ENCODE measurements around the gene SFT2D1.

Gene SFT2D1

DNA sequence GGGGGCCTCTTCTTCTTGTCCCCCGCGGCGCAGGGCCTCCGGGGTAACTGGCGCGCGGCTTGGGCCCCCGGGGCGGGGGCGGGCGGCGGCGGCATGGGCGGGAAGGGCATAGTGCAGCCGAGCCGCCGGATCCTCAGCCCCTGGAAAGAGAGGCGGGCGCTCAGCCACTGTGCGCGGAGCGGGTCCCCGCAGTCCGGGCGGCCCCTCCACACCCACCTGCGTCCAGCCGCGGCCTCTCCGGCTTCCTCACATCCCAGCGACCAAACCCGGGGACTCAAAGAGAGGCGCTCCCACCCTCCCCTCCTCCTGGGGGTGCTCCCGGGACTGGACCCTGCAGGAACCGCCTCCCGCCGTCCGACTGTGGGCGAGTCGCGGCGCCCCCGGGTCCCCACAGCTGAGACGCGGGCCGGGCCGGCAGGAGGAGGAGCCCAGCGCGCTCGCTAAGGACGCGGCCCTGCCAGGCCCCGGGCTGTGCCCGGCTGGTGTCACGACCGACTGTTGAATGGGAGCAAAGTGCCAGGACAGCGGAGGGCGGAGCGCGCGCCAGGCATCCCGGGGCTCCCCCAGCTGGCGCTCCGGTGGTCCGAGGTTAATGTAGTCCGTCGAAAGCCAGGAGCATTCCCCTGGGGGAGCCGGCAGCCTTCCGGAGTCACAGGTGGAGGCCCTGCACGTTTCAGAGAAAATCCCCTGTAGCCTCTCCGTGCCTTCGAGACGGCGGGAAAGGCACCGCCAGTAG, 34.1 kb downstream of the SFT2D1 start, which contains the start of gene PRR18:
Gene PRR18, minus strand, starts transcription at position 360 of the 736 bp plus-strand sequence. Its CDS starts 250 bp downstream, at position 110.
- ChIA-PET POLR2A (no interaction called here), CTCF (no interaction called here)
- peak within 1 kb of the TSS; percentile 25 for H3K4me3 ChIP-seq (ENCODE audit: low read depth, low read length)

DNA sequence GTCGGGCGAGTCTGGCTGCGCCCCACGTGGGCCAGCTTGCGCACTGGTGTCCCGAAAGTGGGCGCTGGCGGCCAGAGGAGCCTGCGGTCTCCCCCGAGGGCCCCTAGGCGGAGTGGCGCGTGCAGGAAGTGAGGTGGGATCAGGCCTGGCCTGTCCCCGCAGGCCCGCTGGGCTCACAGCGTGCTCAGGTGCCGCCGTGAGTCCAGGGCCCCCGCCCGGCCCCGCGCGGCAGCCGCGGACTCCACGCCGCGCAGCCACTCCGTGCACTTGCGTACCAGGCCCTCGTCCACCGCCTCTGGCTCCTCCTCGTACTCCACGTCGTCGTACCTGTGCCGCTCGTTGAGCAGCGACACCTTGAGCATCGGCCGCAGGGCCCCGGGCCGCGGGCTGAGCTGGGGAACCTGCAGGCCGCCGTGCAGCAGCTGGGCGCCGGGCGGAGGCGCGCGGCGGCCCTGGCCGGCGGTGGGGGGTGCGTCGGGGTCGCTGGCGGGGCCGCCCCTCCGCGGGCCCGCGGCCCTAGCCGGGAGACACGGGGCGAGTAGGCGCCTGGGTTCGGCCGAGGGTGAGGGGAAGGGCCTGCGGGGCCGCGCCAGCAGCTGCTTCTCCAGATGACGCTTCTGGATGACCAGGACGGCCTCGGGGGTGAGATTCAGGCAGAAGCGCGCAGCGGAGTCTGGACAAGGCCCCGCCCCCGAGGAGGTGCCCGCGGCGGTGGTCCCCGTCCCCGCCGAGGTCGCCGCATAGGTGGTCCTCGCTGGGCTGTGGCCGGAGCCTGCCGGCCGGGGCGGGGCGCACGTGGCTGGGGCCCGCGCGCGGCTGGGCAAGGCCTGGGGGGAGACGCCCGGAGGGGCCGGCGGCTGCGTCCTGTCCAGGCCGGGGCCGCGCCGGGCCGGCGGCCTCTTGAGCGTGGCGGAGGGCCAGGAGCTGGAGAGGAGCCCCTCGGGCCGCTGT, 35.0 kb downstream of the SFT2D1 start:
- peak overlapping the region; percentile 25 for H3K4me3 ChIP-seq (ENCODE audit: low read depth, low read length)
- CTCF ChIA-PET, result no interaction called here
- TF ChIP-seq, protein P1, sequence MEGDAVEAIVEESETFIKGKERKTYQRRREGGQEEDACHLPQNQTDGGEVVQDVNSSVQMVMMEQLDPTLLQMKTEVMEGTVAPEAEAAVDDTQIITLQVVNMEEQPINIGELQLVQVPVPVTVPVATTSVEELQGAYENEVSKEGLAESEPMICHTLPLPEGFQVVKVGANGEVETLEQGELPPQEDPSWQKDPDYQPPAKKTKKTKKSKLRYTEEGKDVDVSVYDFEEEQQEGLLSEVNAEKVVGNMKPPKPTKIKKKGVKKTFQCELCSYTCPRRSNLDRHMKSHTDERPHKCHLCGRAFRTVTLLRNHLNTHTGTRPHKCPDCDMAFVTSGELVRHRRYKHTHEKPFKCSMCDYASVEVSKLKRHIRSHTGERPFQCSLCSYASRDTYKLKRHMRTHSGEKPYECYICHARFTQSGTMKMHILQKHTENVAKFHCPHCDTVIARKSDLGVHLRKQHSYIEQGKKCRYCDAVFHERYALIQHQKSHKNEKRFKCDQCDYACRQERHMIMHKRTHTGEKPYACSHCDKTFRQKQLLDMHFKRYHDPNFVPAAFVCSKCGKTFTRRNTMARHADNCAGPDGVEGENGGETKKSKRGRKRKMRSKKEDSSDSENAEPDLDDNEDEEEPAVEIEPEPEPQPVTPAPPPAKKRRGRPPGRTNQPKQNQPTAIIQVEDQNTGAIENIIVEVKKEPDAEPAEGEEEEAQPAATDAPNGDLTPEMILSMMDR (IDR thresholded peaks at IDR 0.05; ENCODE audit: insufficient read depth, low read length, missing control alignments), result no peak
- POLR2A ChIA-PET, result no interaction called here
- no peak for DNase-seq (ENCODE audit: low read depth, low spot score)

More for the DNA sequence above, 34.1 kb downstream of the SFT2D1 start, which contains the start of gene PRR18:
- TF ChIP-seq, protein P1 (IDR thresholded peaks at IDR 0.05; ENCODE audit: insufficient read depth, low read length, missing control alignments), result no peak
- no peak for DNase-seq (ENCODE audit: low read depth, low spot score)

DNA sequence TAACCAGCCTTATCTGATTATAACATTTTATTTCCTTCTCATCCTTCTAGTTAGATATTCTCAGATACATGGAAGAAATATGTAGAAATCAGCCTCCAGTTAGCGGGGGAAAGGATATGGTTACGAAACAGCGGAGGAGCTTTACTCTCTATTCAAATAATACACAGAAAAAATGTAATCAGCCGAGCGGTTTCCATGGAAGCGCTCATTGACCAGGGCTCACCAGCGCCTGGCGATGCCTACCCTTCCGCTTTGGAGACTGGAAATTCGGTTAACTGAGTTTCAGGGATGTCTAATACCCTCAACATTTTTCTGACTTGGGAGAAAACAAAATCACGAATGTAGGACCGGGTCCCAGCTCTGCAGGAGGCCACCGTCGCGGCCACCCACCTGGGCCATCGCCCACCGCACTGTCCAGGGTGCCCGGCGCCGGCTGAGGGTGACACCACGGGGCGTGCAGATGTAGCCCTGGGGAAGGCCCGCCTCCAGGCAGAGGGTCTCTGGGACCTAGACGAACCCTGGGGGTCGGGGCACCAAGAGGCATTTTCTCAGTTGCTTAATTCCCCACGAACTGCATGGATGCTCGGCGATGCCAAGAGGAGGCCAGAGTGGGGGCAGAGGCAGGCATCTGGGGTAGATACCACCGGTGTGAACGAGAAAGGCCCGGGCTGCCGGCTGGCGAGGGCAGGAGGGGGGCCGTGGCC, 35.8 kb downstream of the SFT2D1 start:
- TF ChIP-seq, protein P1 (IDR thresholded peaks at IDR 0.05; ENCODE audit: insufficient read depth, low read length, missing control alignments), result no peak
- CTCF ChIA-PET, result interaction anchor here (1.0 kb wide), 1 partner anchor 95 kb away, joined by 3 read pairs; no protein-coding TSS in a partner anchor
- no peak for DNase-seq (ENCODE audit: low read depth, low spot score)
- POLR2A ChIA-PET, result no interaction called here
- H3K4me3 ChIP-seq (ENCODE audit: low read depth, low read length), result no peak overlapping the region

DNA sequence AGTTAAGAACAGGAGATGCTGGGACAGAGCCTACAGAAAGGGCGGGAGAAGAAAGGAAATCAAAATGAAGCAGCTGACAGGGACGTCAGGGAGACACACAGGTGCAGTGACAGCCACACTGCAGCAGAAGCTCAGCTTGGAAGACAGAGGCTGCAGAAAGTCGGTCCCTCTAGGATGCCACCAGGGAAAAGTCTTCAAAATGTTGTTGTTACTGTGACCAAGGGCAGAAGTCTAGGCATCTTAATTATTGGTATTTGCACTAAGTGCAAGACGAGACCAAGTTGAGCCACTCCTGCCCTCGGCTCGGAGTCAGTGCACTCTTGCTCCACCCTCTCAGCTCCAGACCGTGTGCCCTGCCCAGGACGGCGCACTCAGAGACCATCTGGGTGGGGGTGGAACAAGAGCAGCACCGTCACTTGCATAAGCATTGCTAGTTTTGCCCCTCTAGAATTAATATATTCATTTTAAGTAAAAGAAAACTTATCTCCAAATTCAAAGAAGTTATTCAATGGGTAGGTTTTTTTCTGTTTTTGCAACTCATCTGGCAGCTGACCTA, 36.7 kb downstream of the SFT2D1 start:
- TF ChIP-seq, protein P1 (IDR thresholded peaks at IDR 0.05; ENCODE audit: insufficient read depth, low read length, missing control alignments), result no peak
- DNase-seq (ENCODE audit: low read depth, low spot score), result no peak
- no peak overlapping the region for H3K4me3 ChIP-seq (ENCODE audit: low read depth, low read length)
- POLR2A ChIA-PET, result no interaction called here
- CTCF ChIA-PET, result interaction anchor here (1.0 kb wide), 1 partner anchor 96 kb away, joined by 3 read pairs; no protein-coding TSS in a partner anchor

DNA sequence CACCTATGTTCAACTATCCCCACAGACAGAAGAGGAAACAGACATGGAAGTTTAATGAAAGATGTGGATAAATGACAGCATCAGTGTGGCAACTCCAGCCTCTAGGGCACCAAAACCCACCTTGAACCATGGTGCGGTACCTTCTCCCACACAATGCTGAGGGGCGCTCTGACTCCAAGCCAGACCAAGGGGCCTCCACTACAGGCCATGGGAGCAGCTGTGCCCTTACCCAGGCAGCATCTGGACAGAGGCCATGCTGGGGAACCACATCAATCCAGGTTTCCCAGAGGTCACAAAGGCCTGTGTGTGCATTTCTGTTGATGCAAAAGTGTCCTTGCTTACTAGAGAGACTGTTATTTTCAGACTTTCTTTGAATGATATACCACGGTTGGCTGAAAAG, 38.2 kb downstream of the SFT2D1 start:
- no peak for DNase-seq (ENCODE audit: low read depth, low spot score)
- POLR2A ChIA-PET, result no interaction called here
- CTCF ChIA-PET, result interaction anchor here (1.4 kb wide), 1 partner anchor 10 kb away, joined by 5 read pairs; no protein-coding TSS in a partner anchor
- H3K4me3 ChIP-seq (ENCODE audit: low read depth, low read length), result no peak overlapping the region
- TF ChIP-seq, protein P1 (IDR thresholded peaks at IDR 0.05; ENCODE audit: insufficient read depth, low read length, missing control alignments), result no peak
